Esophagus (tissue), 2 donors: ENCODE results near the gene MADD. TPM values are rescaled to one million over a fixed set of nuclear protein-coding genes. Genes with fewer than 3 reads are reported as not detected.

Experiments
- H3K27ac ChIP-seq, 2 donors: one replicate each; pipeline ENCODE4 v1.5.1; 2013; ENCODE audit warnings: low read depth in 2 of 2, mild to moderate bottlenecking in 2 of 2, inconsistent platforms in 1 of 2, low read length in 1 of 2, moderate library complexity in 1 of 2
- H3K27me3 ChIP-seq, 2 donors: one replicate each; pipeline ENCODE4 v1.6.1; 2013; ENCODE audit warnings: low read length in 2 of 2, control low read depth in 1 of 2, mild to moderate bottlenecking in 1 of 2; ENCODE audit not compliant: insufficient read depth in 2 of 2, control insufficient read depth in 1 of 2
- H3K36me3 ChIP-seq, 2 donors: one replicate each; pipeline ENCODE4 v1.6.1; 2013; ENCODE audit warnings: low read length in 1 of 2; ENCODE audit not compliant: control insufficient read depth in 2 of 2, insufficient read depth in 2 of 2
- H3K4me1 ChIP-seq, 2 donors: one replicate each; pipeline ENCODE4 v1.6.1; 2013; ENCODE audit warnings: low read length in 1 of 2; ENCODE audit not compliant: control insufficient read depth in 2 of 2, insufficient read depth in 2 of 2
- H3K4me3 ChIP-seq, 2 donors: one replicate each; pipeline ENCODE4 v1.5.1; 2013; ENCODE audit warnings: low read length in 2 of 2, mild to moderate bottlenecking in 2 of 2, low read depth in 1 of 2, moderate library complexity in 1 of 2
- H3K9me3 ChIP-seq, 2 donors: one replicate each; pipeline ENCODE4 v1.6.1; 2013; ENCODE audit warnings: mild to moderate bottlenecking in 2 of 2, low read depth in 1 of 2, low read length in 1 of 2, moderate library complexity in 1 of 2; ENCODE audit not compliant: control insufficient read depth in 2 of 2, insufficient read depth in 1 of 2
- WGBS, 2 donors: extraction: QIAGEN DNeasy Blood & Tissue Kit; methylation state at CpG; one replicate each; pipeline ENCODE4 v1.1.7; 2013; 5-methylcytosine and 5-hydroxymethylcytosine counted together
- polyA plus RNA-seq, 2 donors: library from polyadenylated mRNA; stranded (reverse); fragments of 200-250 nt; gene quantifications; one replicate each; pipeline ENCODE4 v1.2.3, GENCODE V29; 2013
- donor health status: healthy with polysubstance abuse.
- donor health status: Bipolar disorder and iron deficiency.

Gene MADD
- polyA plus RNA-seq, 2 donors, result 8.2 to 11.0 TPM

DNA sequence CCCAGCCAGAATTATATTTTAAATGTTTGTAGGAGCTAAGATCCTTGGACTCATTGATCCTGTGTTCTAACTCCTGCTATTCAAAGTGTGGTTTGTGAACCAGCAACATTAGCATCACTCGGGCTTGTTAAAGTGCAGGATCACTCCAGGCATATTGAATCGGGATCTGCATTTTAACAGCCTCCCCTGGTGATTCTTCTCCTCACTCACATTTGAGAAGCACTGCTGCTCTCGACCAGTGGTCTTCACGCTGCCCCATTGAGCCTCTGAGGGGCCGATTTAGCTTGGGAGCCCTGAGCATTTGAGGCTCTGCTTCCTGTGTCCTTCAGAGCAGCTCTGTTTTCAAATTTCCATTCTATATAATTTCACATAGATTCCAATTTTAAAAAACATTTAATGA lies 10.9 kb downstream of the MADD start:
- no peak overlapping the region for H3K4me3 ChIP-seq
- WGBS, 2 donors, result 70 to 79% methylated on average over 5 of the region's 5 CpGs
- peaks cover 35 to 42% of the 10 kb centered on the region in 2 donors for H3K36me3 ChIP-seq
- no peaks in the 10 kb centered on the region for H3K27me3 ChIP-seq
- no peak overlapping the region for H3K27ac ChIP-seq
- no peaks in the 10 kb centered on the region for H3K9me3 ChIP-seq
- no peaks in the 10 kb centered on the region for H3K4me1 ChIP-seq

- 97% methylated on average over 7 of the region's 7 CpGs for WGBS, 2 donors
- H3K27ac ChIP-seq, result no peak overlapping the region
- H3K4me3 ChIP-seq, result no peak overlapping the region
- peaks cover 34 to 42% of the 10 kb centered on the region in 2 donors for H3K36me3 ChIP-seq
- no peaks in the 10 kb centered on the region for H3K4me1 ChIP-seq
- H3K27me3 ChIP-seq, result no peaks in the 10 kb centered on the region
- no peaks in the 10 kb centered on the region for H3K9me3 ChIP-seq
These were observed 12.5 kb downstream of the MADD start for GRCh38 chr11:47282462-47282861.

- Histone ChIP-seq H3K4me3 (no peak overlapping the region), H3K27me3 (no peaks in the 10 kb centered on the region), H3K9me3 (no peaks in the 10 kb centered on the region), H3K27ac (no peak overlapping the region), H3K36me3 (peaks cover 37 to 51% of the 10 kb centered on the region in 2 donors), H3K4me1 (no peaks in the 10 kb centered on the region)
- 93 to 99% methylated on average over 4 of the region's 4 CpGs for WGBS, 2 donors
These were observed 14.2 kb downstream of the MADD start for GRCh38 chr11:47284151-47284550.

GRCh38 chr11:47285969-47286770 lies 16.2 kb downstream of the MADD start:
- Histone ChIP-seq H3K27ac (no peak overlapping the region), H3K4me3 (no peak overlapping the region), H3K27me3 (no peaks in the 10 kb centered on the region), H3K4me1 (no peaks in the 10 kb centered on the region), H3K9me3 (no peaks in the 10 kb centered on the region), H3K36me3 (peaks cover 40 to 57% of the 10 kb centered on the region in 2 donors)
- WGBS, 2 donors, result 94 to 95% methylated on average over 13 of the region's 13 CpGs

DNA sequence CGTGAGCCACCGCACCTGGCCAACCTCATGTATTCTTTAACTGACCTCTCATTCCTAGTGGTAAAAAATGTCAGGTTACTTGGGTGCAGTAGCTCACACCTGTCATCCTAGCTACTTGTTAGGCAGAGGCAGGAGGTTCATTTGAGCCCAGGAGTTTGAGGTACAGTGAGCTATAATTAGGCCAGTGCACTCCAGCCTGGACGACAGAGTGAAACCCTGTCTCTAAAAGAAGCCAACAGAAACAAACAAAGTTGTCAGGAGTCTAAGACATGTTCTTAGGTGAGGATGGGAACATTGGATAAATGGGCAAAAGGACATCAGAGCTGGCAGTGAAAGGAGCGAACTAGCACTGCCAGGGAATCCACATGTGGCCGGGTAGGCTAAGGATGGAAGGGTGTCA lies 18.1 kb downstream of the MADD start:
- H3K9me3 ChIP-seq, result no peaks in the 10 kb centered on the region
- H3K36me3 ChIP-seq, result peaks cover 33 to 54% of the 10 kb centered on the region in 2 donors
- no peaks in the 10 kb centered on the region for H3K27me3 ChIP-seq
- no peak overlapping the region for H3K4me3 ChIP-seq
- WGBS, 2 donors, result 90 to 95% methylated on average over 5 of the region's 5 CpGs
- H3K27ac ChIP-seq, result no peak overlapping the region
- H3K4me1 ChIP-seq, result no peaks in the 10 kb centered on the region

DNA sequence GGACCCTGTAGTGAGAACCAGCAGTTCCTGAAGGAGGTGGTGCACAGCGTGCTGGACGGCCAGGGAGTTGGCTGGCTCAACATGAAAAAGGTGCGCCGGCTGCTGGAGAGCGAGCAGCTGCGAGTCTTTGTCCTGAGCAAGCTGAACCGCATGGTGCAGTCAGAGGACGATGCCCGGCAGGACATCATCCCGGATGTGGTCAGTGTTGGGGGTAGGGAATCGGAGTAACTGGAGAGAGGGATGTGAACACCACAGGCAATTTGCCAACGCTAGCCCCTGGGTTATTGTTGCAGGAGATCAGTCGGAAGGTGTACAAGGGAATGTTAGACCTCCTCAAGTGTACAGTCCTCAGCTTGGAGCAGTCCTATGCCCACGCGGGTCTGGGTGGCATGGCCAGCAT lies 19.9 kb downstream of the MADD start:
- Histone ChIP-seq H3K9me3 (no peaks in the 10 kb centered on the region), H3K36me3 (peaks cover 25 to 50% of the 10 kb centered on the region in 2 donors), H3K4me3 (no peak overlapping the region), H3K27ac (no peak overlapping the region), H3K4me1 (no peaks in the 10 kb centered on the region), H3K27me3 (no peaks in the 10 kb centered on the region)
- WGBS, 2 donors, result 94 to 95% methylated on average over 15 of the region's 15 CpGs

- Histone ChIP-seq H3K27me3 (no peaks in the 10 kb centered on the region), H3K36me3 (peaks cover 4 to 23% of the 10 kb centered on the region in 2 donors), H3K4me3 (no peak overlapping the region), H3K9me3 (no peaks in the 10 kb centered on the region), H3K4me1 (no peaks in the 10 kb centered on the region), H3K27ac (no peak overlapping the region)
- 74 to 82% methylated on average over 5 of the region's 5 CpGs for WGBS, 2 donors
These were observed 25.5 kb downstream of the MADD start for GRCh38 chr11:47295385-47295784.

- Histone ChIP-seq H3K4me3 (no peak overlapping the region), H3K27me3 (no peaks in the 10 kb centered on the region), H3K4me1 (no peaks in the 10 kb centered on the region), H3K9me3 (no peaks in the 10 kb centered on the region), H3K36me3 (peaks cover 4 to 19% of the 10 kb centered on the region in 2 donors), H3K27ac (no peak overlapping the region)
- WGBS, 2 donors, result 56 to 63% methylated on average over 4 of the region's 4 CpGs
These were observed 26.1 kb downstream of the MADD start for GRCh38 chr11:47296045-47296444.

GRCh38 chr11:47299078-47299477 lies 29.1 kb downstream of the MADD start:
- H3K27me3 ChIP-seq, result no peaks in the 10 kb centered on the region
- H3K4me1 ChIP-seq, result no peaks in the 10 kb centered on the region
- no peak overlapping the region for H3K4me3 ChIP-seq
- H3K36me3 ChIP-seq, result peaks cover 4 to 8% of the 10 kb centered on the region in 2 donors
- 97 to 98% methylated on average over 3 of the region's 3 CpGs for whole genome bisulfite sequencing, 2 donors
- H3K9me3 ChIP-seq, result no peaks in the 10 kb centered on the region
- no peak overlapping the region for H3K27ac ChIP-seq

GRCh38 chr11:47302853-47303252 lies 32.9 kb downstream of the MADD start:
- Histone ChIP-seq H3K27me3 (no peaks in the 10 kb centered on the region), H3K9me3 (no peaks in the 10 kb centered on the region), H3K27ac (no peak overlapping the region), H3K4me1 (peaks cover 0 to 10% of the 10 kb centered on the region in 2 donors), H3K4me3 (no peak overlapping the region), H3K36me3 (peaks cover 7 to 20% of the 10 kb centered on the region in 2 donors)
- WGBS, 2 donors, result 97 to 100% methylated on average over 1 of the region's 1 CpG
